HUES48 (cell line): Measurements from ENCODE around the gene CD2AP.
A peak's percentile ranks its signal among the peaks of the same experiment; 100 is the strongest.

ENCODE experiments used
- H3K27ac ChIP-seq: one replicate; pipeline ENCODE4 v1.7.0; 2013; ENCODE audit warnings: low read depth, low read length, inconsistent platforms
- H3K27me3 ChIP-seq: 2 replicates; pipeline ENCODE4 v1.6.1; 2013; ENCODE audit warnings: mild to moderate bottlenecking, low read length; ENCODE audit not compliant: control insufficient read depth, insufficient read depth
- H3K36me3 ChIP-seq: 2 replicates; pipeline ENCODE4 v1.6.1; 2013; ENCODE audit warnings: low read length; ENCODE audit not compliant: control insufficient read depth, insufficient read depth
- H3K4me1 ChIP-seq: 2 replicates; pipeline ENCODE4 v1.6.1; 2013; ENCODE audit warnings: mild to moderate bottlenecking, low read length; ENCODE audit not compliant: control insufficient read depth, insufficient read depth
- H3K4me3 ChIP-seq: 2 replicates; pipeline ENCODE4 v1.5.1; 2013; ENCODE audit warnings: mild to moderate bottlenecking, low read depth, low read length
- H3K9ac ChIP-seq: 2 replicates; pipeline ENCODE4 v1.6.1; 2013; ENCODE audit warnings: mild to moderate bottlenecking, low read depth, low read length, moderate library complexity
- H3K9me3 ChIP-seq: 2 replicates; pipeline ENCODE4 v1.6.1; 2013; ENCODE audit warnings: low read length; ENCODE audit not compliant: control insufficient read depth, insufficient read depth

Gene CD2AP, protein sequence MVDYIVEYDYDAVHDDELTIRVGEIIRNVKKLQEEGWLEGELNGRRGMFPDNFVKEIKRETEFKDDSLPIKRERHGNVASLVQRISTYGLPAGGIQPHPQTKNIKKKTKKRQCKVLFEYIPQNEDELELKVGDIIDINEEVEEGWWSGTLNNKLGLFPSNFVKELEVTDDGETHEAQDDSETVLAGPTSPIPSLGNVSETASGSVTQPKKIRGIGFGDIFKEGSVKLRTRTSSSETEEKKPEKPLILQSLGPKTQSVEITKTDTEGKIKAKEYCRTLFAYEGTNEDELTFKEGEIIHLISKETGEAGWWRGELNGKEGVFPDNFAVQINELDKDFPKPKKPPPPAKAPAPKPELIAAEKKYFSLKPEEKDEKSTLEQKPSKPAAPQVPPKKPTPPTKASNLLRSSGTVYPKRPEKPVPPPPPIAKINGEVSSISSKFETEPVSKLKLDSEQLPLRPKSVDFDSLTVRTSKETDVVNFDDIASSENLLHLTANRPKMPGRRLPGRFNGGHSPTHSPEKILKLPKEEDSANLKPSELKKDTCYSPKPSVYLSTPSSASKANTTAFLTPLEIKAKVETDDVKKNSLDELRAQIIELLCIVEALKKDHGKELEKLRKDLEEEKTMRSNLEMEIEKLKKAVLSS

DNA sequence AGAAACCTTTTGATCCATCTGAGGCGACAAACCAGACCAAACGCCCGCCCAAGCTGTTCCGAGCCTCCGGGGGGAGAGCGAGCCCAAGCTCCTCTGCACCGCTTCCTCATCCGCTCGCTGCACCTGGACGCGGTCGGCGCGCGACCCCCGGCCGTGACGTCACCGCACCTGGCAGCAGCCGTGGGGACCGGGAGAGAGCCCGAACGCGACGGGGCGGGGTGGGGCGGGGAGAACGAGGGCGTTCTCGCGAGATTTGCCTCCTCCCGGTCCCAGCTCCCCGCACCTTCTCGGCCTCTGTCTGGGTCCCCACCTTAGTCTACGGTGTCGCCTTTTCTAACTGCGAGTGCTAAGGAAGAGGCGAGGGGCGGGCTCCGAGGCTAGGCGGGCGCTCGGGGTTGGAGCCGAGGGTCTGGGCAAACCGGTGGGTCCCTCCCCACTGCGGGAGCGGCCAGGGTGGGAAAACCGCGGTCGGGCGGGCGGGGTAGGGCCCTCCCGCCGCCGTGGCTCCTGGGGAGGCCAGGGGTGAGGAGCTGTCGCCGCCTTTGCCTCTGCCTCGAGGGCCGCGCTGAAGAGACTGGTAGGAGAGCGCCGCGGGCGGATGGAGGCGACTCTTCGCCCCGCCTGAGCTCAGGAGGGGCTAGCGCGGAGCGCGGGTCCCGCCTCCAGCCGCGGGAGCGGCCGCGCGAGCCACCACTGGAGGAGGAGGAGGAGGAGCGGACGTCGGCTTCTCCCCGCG lies at the start of gene CD2AP:
Gene CD2AP (plus strand): TSS at position 293 of the 736 bp plus-strand sequence. CDS start 456 bp downstream, outside the sequence.
- Histone ChIP-seq H3K36me3 (no peaks in the 10 kb centered on the region), H3K9me3 (no peaks in the 10 kb centered on the region), H3K4me1 (peaks cover 45% of the 10 kb centered on the region), H3K4me3 (peak within 1 kb of the TSS; percentile 89), H3K9ac (peak within 1 kb of the TSS; percentile 94), H3K27ac (peak within 1 kb of the TSS; percentile 99), H3K27me3 (no peaks in the 10 kb centered on the region)

GRCh38 chr6:47428288-47428687 lies 49.3 kb upstream of the CD2AP start:
- H3K9ac ChIP-seq: no peak overlapping the region
- peak overlapping the region; percentile 34; the same call in 1 of the 2 replicates for H3K4me3 ChIP-seq
- no peaks in the 10 kb centered on the region; the same call in 1 of the 2 replicates for H3K9me3 ChIP-seq
- no peaks in the 10 kb centered on the region for H3K27me3 ChIP-seq
- peak overlapping the region; percentile 70 for H3K27ac ChIP-seq
- no peaks in the 10 kb centered on the region for H3K36me3 ChIP-seq
- peaks cover 12% of the 10 kb centered on the region for H3K4me1 ChIP-seq

- Histone ChIP-seq H3K36me3 (no peaks in the 10 kb centered on the region), H3K27me3 (no peaks in the 10 kb centered on the region), H3K9ac (peak overlapping the region; percentile 7; the same call in 1 of the 2 replicates), H3K9me3 (no peaks in the 10 kb centered on the region; the same call in 1 of the 2 replicates), H3K4me3 (peak overlapping the region; percentile 34), H3K27ac (peak overlapping the region; percentile 70), H3K4me1 (peaks cover 12% of the 10 kb centered on the region)
These were observed 48.6 kb upstream of the CD2AP start for GRCh38 chr6:47428746-47429664.

GRCh38 chr6:47434372-47435253 lies 43.0 kb upstream of the CD2AP start:
- H3K4me1 ChIP-seq: peaks cover 7% of the 10 kb centered on the region
- no peak overlapping the region for H3K9ac ChIP-seq
- H3K27me3 ChIP-seq: no peaks in the 10 kb centered on the region
- no peaks in the 10 kb centered on the region for H3K36me3 ChIP-seq
- no peak overlapping the region for H3K4me3 ChIP-seq
- no peaks in the 10 kb centered on the region for H3K9me3 ChIP-seq
- no peak overlapping the region for H3K27ac ChIP-seq

GRCh38 chr6:47435254-47435612 lies 42.4 kb upstream of the CD2AP start:
- no peak overlapping the region for H3K9ac ChIP-seq
- H3K9me3 ChIP-seq: no peaks in the 10 kb centered on the region
- no peak overlapping the region for H3K4me3 ChIP-seq
- no peaks in the 10 kb centered on the region for H3K27me3 ChIP-seq
- H3K36me3 ChIP-seq: no peaks in the 10 kb centered on the region
- peaks cover under 1% of the 10 kb centered on the region; the same call in 1 of the 2 replicates for H3K4me1 ChIP-seq
- no peak overlapping the region for H3K27ac ChIP-seq

DNA sequence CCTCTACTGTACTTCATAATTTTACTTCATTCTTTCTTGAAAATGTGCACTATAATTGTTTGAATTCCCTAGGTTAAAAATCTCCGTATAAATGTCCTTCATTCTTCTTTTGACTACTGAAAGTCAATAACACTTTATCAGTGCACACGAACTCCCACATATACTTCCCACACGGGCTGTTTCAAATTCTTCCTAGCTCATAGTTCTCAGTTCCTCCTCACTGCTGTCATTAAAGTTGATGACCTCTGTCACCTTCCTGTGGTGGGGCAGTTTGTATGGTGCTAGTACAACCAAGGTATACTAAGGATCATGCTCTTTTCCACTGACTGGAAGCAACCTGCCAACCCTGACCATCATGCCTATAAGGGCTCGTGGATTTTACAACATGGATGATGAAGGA lies 40.0 kb upstream of the CD2AP start:
- H3K9ac ChIP-seq: no peak overlapping the region
- H3K27me3 ChIP-seq: no peaks in the 10 kb centered on the region
- H3K9me3 ChIP-seq: peaks cover 2% of the 10 kb centered on the region; the same call in 1 of the 2 replicates
- H3K36me3 ChIP-seq: no peaks in the 10 kb centered on the region
- H3K27ac ChIP-seq: no peak overlapping the region
- H3K4me1 ChIP-seq: no peaks in the 10 kb centered on the region
- no peak overlapping the region for H3K4me3 ChIP-seq

- Histone ChIP-seq H3K27ac (no peak overlapping the region), H3K9me3 (peaks cover 3% of the 10 kb centered on the region; the same call in 1 of the 2 replicates), H3K36me3 (no peaks in the 10 kb centered on the region), H3K9ac (no peak overlapping the region), H3K27me3 (no peaks in the 10 kb centered on the region), H3K4me1 (no peaks in the 10 kb centered on the region), H3K4me3 (no peak overlapping the region)
These were observed 38.9 kb upstream of the CD2AP start for GRCh38 chr6:47438481-47439347.

DNA sequence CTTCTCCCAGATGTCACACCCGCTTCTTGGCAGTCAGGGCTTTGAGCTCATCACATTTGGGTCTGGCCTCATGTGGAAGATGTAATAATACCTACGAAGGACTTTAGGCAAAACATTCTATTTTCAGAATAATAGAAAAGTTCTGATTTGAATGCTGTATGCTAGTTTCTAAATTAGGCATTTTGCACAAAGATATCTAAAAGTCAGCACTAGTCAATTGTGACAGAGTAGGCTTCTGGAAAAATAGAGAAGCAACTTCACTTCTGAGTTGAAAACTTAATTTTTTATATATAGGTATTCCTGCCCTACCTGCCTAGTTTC lies 38.3 kb upstream of the CD2AP start:
- Histone ChIP-seq H3K9ac (no peak overlapping the region), H3K4me3 (no peak overlapping the region), H3K9me3 (peaks cover 3% of the 10 kb centered on the region; the same call in 1 of the 2 replicates), H3K36me3 (no peaks in the 10 kb centered on the region), H3K4me1 (no peaks in the 10 kb centered on the region), H3K27me3 (no peaks in the 10 kb centered on the region), H3K27ac (no peak overlapping the region)

- H3K36me3 ChIP-seq: no peaks in the 10 kb centered on the region
- no peaks in the 10 kb centered on the region for H3K27me3 ChIP-seq
- H3K4me1 ChIP-seq: no peaks in the 10 kb centered on the region
- H3K9ac ChIP-seq: no peak overlapping the region
- peaks cover 3% of the 10 kb centered on the region; the same call in 1 of the 2 replicates for H3K9me3 ChIP-seq
- no peak overlapping the region for H3K4me3 ChIP-seq
- H3K27ac ChIP-seq: no peak overlapping the region
These were observed 36.9 kb upstream of the CD2AP start for GRCh38 chr6:47440719-47441118.
